ENCODE data around the gene ETV3.

Gene ETV3

DNA sequence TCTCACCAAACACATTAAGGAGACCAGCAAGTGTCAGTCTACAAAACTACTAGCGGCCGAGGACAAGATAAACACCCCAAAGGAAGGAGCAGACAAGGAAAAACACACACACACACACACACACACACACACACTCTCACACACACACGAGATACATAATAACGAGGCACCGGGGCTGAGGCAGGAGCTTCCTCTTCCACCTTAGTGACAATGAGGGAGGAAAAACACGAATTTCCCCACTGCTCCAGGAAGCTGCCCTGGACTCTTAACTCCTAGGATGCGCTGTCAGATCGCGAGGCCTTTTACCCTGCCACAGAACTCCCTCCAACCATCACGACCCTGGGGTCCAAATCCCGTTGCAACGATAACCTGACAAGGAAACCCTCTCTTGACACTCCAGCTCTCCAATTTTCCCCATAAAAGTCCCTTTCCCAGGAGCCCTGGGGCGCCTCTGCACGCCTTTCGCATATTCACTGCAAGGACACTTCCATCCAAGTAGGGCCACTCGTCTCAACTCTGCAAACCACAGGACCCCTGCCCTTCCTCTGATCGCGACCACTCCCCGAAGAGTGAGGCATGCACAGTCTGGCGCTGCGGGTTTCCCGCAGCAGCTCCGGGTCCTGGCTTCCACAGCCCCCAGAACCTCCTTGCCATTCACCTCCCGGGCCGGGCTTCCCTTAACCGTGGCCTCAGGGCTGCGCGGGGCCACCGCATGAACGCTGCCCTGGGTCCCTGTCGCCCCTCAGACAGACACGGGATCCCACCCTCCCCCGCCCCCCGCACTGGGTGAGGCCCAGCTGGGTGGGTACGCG lies 581 bp downstream of the ETV3 start:
- DNase-seq: no peak

DNA sequence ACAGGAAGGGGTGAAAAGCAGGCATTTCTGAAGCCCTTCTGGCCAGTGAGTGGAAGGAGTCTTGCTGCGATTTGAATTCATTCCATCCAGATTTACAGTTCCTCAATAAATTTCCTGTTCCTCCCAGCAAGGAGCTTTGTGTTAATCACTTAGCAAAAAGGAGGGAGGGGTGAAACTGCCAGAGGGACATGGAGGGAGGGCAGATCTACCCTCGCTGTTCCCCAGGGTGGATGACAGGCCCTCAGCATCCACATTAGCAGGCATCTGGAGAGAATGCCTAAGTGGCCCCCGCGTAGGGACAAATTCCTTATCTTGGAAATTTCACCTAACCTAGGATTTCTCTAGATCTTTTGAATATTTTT lies 1.2 kb downstream of the ETV3 start:
- no peak for DNase-seq

DNA sequence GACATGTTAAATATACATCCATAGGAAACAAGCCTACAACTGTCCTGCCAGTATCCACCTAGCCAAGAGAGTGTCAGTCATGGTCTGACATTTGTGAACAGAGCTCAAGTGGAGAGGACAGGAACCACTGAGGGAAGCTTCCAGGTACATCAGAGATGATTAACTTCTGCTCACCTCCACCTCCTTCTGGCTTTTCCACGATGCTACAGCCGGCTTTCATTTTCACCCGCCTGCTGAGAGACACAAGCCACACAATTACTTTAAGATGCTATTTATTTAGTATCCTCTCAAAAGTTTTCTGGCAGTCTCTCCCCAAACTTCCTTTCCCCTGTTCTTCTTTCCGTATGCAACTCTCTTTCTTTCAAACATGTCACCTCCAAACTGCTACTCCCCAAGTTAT lies 2.1 kb downstream of the ETV3 start:
- no peak for DNase-seq

DNA sequence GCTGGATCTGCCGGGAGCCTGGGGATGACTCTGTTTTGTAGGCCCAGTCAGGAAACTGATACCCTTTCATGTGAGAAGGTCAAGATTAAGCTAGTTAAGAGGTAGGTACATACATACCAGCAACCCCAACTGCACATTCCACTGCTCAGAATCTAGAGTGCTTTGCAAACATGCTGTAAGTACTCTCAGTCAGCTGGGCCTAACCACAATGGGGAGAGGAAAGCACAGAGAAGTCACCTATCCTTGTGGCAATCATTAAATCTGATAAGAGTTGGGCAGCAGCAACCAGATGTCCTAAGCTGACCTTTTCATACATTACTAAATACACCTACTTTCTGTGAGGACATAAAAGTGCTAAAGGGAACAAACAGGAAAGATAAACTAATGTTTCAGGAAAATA lies 2.5 kb downstream of the ETV3 start:
- DNase-seq: no peak

DNA sequence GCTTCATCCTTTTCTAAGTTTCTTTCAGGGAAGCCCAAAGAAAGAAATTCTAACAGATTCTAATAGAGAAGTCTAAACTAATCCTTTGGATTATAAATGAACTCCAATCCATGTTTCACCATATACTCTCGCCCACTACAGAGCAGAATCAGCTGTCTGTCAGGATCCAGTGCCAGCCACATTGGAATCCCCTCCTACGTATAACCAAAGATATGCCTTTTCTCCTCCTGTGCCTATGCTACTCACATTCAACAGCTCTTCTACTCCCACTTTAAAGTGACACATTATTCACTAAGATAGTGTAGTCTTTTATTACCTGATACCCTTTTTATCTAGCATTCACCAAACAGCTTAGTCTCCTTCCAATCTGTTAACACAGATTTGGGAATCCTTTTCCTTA lies 3.1 kb downstream of the ETV3 start:
- DNase-seq: no peak

DNA sequence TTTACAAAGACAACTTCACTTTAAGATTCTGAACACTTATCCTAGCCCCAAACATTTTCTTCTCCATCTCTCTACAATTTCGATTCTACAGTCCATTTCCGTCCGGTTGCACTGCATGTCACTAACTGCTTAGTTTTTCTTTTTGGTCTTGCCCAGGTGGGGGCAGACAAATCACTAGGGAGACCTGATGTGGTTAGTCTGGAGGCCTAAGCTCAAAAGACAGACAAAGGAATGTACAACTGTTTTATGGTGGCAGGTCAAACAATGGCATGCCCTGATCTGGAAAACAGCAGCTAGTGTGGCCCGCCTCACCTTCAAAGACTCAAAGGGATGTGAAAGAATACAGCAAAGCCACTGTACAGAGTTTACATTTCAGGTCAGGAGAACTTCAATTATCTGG lies 3.8 kb downstream of the ETV3 start:
- peak; percentile 43 for DNase-seq

DNA sequence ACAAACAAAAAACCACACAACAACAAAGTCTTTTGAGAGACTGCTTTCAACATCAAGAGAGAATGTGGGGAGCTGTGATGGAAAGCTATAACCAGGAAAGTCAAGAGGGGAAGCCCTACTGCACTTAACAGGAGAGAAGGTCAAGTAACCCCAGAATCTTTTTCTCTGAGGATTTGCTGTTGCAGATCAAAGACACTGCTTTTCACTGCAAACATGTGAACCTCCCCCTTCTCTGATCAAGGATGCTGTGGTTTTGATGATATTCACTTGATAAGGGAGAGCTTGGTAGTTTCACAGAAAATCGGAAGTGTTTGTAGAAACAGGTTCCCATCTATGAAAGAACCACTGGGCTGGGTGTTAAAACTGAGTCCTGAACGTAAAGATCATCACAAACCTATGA lies 4.8 kb downstream of the ETV3 start:
- DNase-seq: no peak

DNA sequence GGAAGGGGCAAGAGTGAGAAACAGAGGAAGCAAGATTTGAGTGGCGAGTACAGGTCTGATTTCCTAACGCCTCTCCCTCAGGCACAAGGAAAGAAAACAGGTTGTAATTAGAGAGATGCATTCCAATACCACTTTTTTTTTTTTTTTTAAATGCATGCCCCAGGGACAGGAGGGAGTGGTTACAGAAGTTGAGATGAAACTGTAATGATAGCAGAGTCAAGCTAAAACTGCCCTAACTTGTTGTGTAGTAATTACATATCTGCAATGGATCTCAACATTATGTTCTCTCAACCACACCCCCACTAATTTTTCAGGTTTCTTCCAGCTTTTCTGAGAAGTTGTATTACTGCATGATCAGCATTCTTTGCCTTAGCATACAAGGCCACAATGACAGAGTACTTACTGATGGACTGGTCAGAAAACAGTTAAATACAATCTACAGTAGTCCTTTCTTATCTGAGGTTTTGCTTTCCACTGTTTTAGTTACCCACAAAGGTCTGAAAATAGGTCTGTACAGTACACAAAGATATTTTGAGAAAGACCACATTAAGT lies 5.5 kb downstream of the ETV3 start:
- DNase-seq: no peak

DNA sequence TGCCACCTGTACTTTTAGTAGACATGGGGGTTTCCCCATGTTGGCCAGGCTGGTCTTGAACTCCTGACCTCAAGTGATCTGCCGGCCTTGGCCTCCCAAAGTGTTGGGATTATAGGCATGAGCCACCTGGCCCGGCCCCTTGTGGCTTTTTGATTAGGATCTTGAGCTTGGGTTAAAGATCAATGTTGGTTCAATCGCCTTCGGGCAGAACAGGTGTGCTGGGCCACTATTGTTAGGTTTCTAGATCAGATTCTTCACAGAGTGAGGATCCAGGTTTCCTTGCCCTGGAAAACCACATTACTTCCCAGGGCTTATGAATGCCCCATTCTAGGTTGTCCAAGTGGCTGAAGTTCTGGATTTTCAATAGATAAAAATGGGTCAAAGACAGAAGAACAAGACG lies 6.1 kb downstream of the ETV3 start:
- DNase-seq: peak; percentile 41

DNA sequence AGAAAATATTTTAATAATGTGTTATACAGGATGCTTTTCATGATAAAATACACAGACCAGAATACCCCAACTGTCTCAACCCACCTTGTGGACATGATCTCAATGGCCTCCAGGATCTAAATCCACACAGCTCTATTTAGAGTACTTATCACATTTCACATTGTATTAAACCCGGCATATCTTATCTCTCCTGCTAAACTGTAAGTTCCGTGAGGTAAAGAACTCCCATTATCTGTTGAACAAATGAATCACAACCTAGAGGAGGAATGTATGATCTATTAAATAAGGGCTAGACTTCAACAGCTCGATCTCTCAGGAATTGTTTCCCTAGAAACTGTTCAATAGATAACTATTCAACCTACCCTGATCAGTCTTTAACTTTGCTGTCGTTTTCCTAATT lies 6.9 kb downstream of the ETV3 start:
- DNase-seq: no peak

DNA sequence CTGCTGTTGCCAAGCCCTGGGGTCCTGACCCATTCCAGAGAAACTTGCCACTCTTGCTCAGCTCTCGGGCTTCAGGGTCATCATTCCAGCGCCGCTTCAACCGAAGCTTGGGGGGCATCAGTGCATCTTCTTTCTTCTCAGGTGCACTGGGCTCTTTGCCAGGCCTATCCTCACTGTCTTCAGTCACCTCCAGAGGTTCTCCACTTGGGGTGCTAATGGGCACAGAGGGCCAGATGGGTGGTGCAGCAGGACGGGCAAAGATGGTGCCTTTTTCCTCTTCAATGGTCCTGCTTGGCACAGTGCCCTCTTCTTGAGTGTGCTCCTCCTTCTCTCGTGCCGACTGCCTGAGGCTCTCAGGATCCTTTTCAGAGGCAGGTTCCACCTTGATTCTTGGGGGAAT lies 13.3 kb downstream of the ETV3 start:
- DNase-seq: no peak

DNA sequence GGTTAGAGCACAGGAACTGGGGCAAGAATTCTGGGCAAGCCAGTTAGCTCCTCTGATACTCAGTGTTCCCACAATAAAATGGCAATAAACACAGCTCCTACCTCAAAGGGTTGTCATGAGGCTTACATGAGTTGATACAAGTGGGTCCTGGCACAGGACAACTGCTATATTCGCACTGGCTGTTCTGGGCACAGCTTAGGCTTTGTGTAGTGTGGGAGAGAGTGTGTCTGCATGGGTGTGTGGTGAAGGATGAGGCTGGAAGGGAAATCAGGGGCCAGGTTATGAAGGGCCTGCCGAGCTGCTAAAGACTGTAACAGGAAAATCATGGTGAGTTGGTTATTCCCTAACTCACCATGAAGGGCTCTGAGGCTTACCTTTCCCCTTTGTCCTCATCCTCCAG lies 18.7 kb downstream of the ETV3 start:
- DNase-seq: no peak

DNA sequence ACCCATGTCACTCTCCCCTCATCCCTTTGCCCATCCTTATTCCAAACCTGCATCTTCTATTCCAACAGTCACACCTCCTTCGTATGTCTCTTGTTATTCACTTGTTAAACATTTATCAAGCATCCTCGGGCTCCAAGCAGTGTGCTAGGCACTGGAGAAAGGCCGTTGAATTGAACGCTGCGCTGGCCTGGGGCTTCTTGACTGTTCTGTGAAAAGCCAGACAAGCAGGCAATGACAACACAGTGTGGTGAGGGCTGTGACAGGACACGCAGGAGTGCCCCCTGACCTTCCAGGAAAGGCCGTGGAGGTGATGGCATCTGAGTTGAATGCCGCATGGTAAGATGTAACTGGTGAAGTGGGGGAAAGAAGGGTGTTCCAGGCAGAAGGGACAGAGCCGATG lies 19.2 kb downstream of the ETV3 start:
- no peak for DNase-seq

DNA sequence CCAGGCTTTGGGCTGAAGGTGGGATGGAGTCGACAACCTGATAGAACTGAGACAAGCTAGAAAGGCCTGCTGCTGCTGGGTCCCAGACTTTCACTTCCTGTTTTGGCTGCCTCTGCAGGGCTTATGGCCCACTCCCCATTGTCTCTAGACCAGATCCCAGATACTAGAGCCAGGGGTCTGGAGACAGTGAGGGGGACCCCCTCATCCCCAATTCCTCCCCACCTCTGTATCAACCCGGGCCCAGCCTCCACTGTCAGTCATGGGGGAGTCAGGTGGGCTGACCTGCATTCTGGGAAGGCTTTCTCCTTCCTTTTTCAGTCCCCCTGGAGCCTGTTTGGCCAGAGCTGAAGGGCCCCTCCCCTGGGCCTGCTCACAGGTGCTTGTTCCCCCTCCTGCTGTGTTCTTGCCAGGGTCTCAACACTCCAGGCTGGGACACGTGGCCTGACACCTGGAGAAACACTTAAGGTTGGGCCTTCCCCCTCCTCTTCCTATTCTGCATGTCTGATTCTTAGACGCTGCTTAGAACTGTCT lies 20.6 kb downstream of the ETV3 start:
- peak; percentile 42 for DNase-seq

DNA sequence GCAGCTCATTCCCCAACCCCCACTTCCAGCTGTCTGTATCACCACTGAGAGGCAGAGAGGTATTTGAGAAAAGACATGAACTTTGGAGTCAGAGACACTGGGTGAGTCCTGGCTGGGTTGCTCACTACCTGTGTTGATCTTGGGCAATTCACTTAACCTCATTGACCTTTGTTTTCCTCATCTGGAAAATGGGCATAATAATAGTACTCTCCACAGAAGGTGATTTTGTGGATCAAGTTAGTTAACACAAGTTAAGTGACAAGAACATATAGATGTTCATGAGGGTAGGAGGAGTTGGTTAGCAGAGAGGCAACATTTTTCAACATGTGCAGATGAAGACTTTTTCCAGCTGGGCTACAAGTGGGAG lies 21.5 kb downstream of the ETV3 start:
- DNase-seq: peak; percentile 26

DNA sequence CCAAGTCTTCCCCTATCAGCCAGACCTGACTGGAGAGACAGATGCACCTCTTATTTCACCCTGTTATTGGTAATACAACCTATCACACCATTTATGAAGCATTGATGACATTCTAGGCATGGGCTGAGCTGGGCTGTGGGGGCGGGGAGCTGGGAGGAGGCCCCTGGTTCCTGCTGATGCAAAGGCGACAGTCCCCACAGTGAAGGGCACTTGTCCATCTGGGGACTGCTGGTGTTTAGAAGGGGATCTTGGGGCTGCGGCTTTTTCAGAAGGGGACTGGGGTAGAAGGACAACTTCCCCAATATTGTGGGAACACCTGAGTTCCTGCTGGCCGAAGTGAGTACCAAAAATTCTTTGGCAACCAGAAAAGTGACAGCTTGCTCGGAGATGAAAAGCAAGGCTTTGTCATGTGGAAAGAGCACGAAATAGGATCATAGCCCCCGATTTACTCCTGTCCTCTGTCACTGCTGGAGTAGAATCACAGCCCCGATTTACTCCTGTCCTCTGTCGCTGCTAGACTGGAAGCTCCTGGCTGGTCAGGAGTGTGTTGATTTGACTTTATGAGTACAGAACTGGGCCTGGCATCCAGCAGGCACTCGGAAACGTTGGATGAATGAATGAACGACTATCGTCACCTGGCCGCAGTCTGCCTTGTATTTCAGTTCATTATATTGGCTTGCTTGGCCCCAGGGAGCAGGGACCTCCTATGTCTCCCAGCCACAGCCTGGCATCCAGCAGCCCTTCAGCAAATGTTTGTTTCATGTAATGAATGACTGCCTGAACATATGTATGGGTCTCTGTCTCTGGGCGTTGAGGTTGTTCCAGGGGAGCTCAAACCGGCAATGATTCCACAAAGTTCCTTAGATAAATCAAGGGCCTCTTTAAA lies 22.1 kb downstream of the ETV3 start:
- DNase-seq: peak; percentile 18

DNA sequence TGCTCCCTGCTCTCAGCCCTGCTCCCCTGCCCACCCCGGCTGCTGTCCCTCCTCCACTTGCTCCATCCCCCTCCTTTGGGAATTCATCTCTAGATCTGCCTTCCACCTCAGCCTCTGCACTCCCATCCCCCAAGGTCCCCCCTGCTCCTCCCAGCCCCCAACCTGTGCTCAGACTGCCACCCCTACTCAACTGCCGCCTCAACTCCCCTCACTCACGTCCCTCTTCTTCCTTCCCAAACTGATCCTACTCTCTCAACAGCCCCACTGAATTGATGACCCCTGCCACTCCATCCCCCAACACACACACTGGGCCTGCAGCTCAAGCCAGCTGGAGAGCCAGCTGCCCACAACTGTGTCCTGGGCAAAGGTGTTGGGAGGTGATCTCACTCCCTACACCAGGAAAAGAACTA lies 22.8 kb downstream of the ETV3 start:
- DNase-seq: peak; percentile 32

DNA sequence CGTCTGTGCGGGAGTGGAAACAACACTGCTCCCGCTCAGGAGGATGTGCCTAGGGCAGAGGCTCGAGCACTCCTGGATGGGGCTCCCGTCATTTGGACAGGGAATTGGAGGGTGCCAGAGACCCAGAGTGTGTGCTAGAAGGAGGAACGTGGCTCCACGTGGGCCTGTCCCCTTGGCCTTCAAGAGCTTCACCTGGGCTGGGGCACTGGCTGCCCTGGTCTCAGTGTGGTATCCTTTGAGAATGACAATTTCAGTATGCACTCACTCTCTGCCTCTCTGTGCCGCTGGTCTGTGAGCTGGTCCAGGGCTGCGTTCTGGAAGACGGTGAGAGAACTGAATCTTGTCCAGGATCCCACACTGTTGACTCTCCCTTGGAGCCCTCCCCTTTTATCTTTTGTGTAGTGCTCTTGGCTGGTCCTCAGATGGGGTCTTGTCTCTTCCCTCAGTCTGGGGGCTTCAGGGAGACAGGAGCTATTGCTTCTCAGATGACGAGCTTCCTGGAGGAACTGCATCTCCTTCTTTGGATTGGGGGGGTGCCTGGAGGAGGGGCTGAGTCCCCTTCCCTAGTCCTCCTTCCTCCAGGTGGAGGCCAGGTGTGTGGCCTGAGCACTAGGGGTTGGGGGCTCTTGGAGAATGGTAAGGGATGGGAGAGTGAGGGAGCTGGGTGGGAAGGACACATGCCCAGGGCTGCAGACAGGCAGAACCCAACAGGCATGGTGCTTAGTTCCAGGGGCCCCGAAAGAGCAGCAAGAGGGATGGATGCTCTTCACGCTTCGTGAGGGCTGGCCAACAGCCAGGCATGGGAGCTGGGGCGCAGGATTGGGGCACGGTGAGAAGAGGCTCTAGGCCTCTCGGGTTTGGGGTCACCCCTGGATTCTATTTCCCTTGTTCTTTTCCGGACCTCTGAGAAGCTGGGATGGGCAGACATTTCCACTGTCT lies 23.7 kb downstream of the ETV3 start:
- DNase-seq: peak; percentile 42

DNA sequence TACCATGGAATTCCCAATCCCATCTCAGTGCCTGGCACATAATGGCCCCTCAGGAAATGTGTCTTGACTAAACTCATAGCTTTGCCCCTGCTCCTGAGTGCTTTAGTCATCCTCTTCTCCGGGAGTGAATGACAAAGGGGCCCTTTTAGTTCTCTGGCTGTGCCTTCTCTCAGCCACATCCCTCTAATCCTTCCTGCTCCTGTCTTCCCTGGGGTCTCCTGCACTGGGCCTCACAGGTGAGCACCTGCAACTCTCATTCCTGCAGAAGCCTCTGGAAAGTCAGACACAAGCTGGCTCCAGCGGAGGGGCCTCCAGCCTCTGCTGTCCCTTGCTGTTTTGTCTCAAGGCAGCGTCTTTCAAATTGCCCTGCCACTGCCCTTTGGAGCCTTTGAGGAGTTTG lies 24.6 kb downstream of the ETV3 start:
- peak; percentile 43 for DNase-seq

DNA sequence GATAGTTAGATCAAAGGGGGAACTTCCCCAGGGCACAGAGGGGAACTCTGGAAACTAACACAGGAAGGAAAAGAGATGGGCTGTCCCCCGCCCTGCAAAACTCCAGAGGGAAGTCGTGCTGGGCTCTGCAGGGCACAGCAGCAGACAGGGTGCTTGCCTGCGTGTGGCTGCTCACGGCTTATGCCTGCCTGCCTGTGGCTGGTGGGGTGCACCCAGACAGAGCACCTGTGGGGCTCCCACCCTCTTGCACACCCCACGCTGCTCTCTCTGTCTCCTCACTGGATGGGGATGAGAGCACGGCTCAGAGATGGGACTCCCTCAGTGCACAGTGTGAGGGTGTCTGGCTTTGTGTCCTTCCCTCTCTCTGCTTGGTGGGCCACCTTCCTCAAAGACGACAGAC lies 25.1 kb downstream of the ETV3 start:
- peak; percentile 35 for DNase-seq

DNA sequence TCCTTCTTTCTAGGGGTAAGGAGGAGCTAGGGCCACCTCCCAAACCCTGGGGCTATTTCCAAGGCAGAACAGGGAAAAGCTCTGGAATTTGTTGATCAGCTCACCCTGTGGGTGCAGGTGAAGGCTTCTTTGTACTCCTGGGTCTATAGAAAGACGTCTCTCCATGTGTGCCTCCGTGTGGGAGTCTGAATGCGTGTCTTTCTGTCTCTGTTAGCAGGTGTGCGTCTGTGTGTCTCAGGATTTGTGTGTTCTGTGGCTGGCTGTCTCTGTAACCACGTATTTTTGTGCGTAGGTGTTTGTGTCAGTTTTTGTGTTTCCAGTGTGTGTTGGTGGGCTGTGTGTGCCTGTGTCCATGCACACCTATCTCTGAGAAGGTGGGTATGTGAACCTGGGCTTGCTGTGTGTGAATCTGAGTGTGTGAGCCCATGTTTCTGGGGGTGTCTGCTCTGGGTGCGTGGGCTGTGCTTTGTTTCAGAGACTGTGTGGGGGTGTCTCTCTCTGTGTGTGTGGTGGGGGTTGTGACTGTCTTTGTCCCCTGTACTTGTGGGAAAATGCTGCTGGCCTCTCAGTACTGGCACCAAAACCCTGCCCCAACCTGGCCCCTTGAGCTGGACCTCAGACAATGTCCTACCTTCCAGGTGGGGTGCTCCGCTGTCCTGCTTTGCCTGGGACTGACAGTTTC lies 25.9 kb downstream of the ETV3 start:
- DNase-seq: peak; percentile 45

Measured in activated CD8-positive, alpha-beta memory T cell treated with anti-CD3 and anti-CD28 coated beads, Interleukin-2, amount 50 U/mL, for 48 hours (primary cell).